Measurements from ENCODE around the gene STRBP.

Gene STRBP

GRCh38 chr9:123176949-123177348, 91.4 kb downstream of the STRBP start:
- TF ChIP-seq CTCF (IDR thresholded peaks at IDR 0.05; ENCODE audit: insufficient read depth, low read depth, low read length, missing control alignments): no peak
- H3K4me3 ChIP-seq (ENCODE audit: low read length): no peak overlapping the region
- DNase-seq (ENCODE audit: low read depth): no peak

GRCh38 chr9:123175854-123176629, 92.3 kb downstream of the STRBP start:
- no peak overlapping the region for H3K4me3 ChIP-seq (ENCODE audit: low read length)
- TF ChIP-seq CTCF (IDR thresholded peaks at IDR 0.05; ENCODE audit: insufficient read depth, low read depth, low read length, missing control alignments): no peak
- DNase-seq (ENCODE audit: low read depth): peak; percentile 61

- DNase-seq (ENCODE audit: low read depth): no peak
- TF ChIP-seq CTCF (IDR thresholded peaks at IDR 0.05; ENCODE audit: insufficient read depth, low read depth, low read length, missing control alignments): no peak
- no peak overlapping the region for H3K4me3 ChIP-seq (ENCODE audit: low read length)
Measured at GRCh38 chr9:123174887-123175518, 93.4 kb downstream of the STRBP start.

GRCh38 chr9:123174079-123174478, 94.3 kb downstream of the STRBP start:
- no peak overlapping the region for H3K4me3 ChIP-seq (ENCODE audit: low read length)
- no peak for DNase-seq (ENCODE audit: low read depth)
- TF ChIP-seq CTCF (IDR thresholded peaks at IDR 0.05; ENCODE audit: insufficient read depth, low read depth, low read length, missing control alignments): no peak

- DNase-seq (ENCODE audit: low read depth): no peak
- H3K4me3 ChIP-seq (ENCODE audit: low read length): no peak overlapping the region
- no peak for TF ChIP-seq CTCF (IDR thresholded peaks at IDR 0.05; ENCODE audit: insufficient read depth, low read depth, low read length, missing control alignments)
Measured at GRCh38 chr9:123169926-123170325, 98.5 kb downstream of the STRBP start.

- DNase-seq (ENCODE audit: low read depth): no peak
- no peak overlapping the region for H3K4me3 ChIP-seq (ENCODE audit: low read length)
- TF ChIP-seq CTCF (IDR thresholded peaks at IDR 0.05; ENCODE audit: insufficient read depth, low read depth, low read length, missing control alignments): no peak
Measured at GRCh38 chr9:123168586-123168985, 99.8 kb downstream of the STRBP start.

Measured in epithelial cell of esophagus (primary cell).